Gastrocnemius medialis (tissue), 4 donors: ENCODE results near the gene C20orf204. TPM values are rescaled to one million over a fixed set of nuclear protein-coding genes. Genes with fewer than 3 reads are reported as not detected.

Source experiments
- ATAC-seq, 2 donors: fragments of 150-250 bp; one replicate each; pipeline ENCODE4 v1.9.1; 2016
- DNase-seq, 2 donors: peaks; one replicate each; pipeline ENCODE4 v3.0.0-alpha.2; 2019
- H3K27ac ChIP-seq, 4 donors: fragments of 200-600 bp; sonication (generic); 1 replicate in 1 of 4; 2 replicates in 3 of 4; pipeline ENCODE4 v1.5.1; 2016 to 2018; ENCODE audit warnings: mild to moderate bottlenecking in 2 of 4, moderate library complexity in 1 of 4
- H3K27me3 ChIP-seq, 3 donors: fragments of 200-600 bp; sonication (generic) in 2 of 3; 1 replicate in 1 of 3; 2 replicates in 2 of 3; pipeline versions ENCODE4 v1.5.1 to v1.6.0; 2016 to 2019; ENCODE audit warnings: mild to moderate bottlenecking in 1 of 3, moderate library complexity in 1 of 3
- H3K36me3 ChIP-seq, 2 donors: fragments of 200-600 bp; sonication (generic) in 1 of 2; one replicate each; pipeline ENCODE4 v1.5.1; 2017 to 2018
- H3K4me1 ChIP-seq, 2 donors: fragments of 200-600 bp; sonication (generic) in 1 of 2; one replicate each; pipeline ENCODE4 v1.5.1; 2016 to 2017; ENCODE audit warnings: mild to moderate bottlenecking in 2 of 2
- H3K4me3 ChIP-seq, 4 donors: fragments of 200-600 bp; sonication (generic) in 3 of 4; 1 replicate in 1 of 4; 2 replicates in 3 of 4; pipeline ENCODE4 v1.5.1; 2016 to 2019; ENCODE audit warnings: mild to moderate bottlenecking in 2 of 4
- H3K9me3 ChIP-seq, 3 donors: fragments of 200-600 bp; sonication (generic) in 2 of 3; 1 replicate in 1 of 3; 2 replicates in 2 of 3; pipeline ENCODE4 v1.5.1; 2016 to 2019
- POLR2A ChIP-seq, 2 donors: fragments of 450-650 bp; IDR thresholded peaks; one replicate each; pipeline ENCODE4 v1.6.1; 2017; ENCODE audit warnings: antibody characterized with exemption in 2 of 2, mild to moderate bottlenecking in 2 of 2, moderate library complexity in 2 of 2
- in situ Hi-C, 4 donors: fragments of 200-750 bp; cut with MboI; loops; one replicate each; pipeline versions ENCODE4 v1.15.0 to v1.8.0; 2017; ENCODE audit warnings: low sequenced_read_pairs in 4 of 4
- intact Hi-C: fragments of 100-400 bp; cut with DNase I; formaldehyde crosslinking; loops from one replicate; pipeline ENCODE4 v1.15.1; 2023; ENCODE audit warnings: low total_unique reads
- total RNA-seq, 4 donors: library from RNA; depleted of rRNA; stranded (reverse); fragments of >200 nt; gene quantifications; one replicate each; pipeline versions ENCODE4 v1.1.0 to v1.2.3, GENCODE V29; 2016
- TF ChIP-seq, protein P1 (sequence below), 5 experiments: fragments of 450-650 bp in 3 of 5; fragments of 200-600 bp in 2 of 5; sonication (generic) in 2 of 5; IDR thresholded peaks in 4 of 5; conservative IDR thresholded peaks in 1 of 5; 1 replicate in 4 of 5; 2 replicates in 1 of 5; pipeline ENCODE4 v1.5.1; 2016 to 2019; ENCODE audit warnings: antibody characterized with exemption in 5 of 5, mild to moderate bottlenecking in 3 of 5, moderate library complexity in 3 of 5

The C20orf204 gene, protein sequence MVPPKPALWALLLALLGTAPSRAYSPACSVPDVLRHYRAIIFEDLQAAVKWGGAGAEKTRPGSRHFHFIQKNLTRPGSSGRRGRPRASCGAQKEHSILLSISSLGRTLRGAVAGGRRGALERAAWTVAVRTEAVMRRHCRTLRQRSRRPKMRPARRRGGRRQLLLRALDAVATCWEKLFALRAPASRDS
- under 1 TPM in 3 of 4 donors, not detected in 1; 0.16 to 0.66 (median 0.33) TPM for total RNA-seq

DNA sequence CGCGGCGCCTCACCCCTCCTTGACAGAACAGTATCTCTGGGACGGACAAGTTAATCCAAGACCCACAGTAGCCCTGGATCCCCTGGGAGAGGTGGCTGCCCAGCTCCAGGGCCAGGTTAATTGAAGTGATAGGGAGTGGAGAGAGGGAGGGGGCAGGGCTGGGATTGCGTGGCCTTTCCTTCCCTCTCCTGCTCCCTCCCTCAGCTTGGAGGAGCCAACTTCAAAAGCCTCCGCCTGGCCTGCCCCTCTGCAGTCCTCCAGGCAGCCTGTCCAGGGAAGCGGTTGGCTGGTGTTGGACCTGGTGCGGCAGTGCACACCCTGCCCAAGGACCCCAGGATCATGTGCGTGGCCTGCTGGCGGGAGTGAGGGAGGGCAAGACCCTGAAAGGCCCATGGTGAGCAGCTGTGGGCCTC is at the start of gene C20orf204:
Gene C20orf204 (plus strand): TSS at position 250 of the 413 bp plus-strand sequence. CDS start 142 bp downstream, at position 392.
- Histone ChIP-seq H3K4me3 (no peak within 1 kb of the TSS), H3K36me3 (peaks cover 0 to 28% of the 10 kb centered on the region in 2 donors), H3K4me1 (peaks cover 0 to 8% of the 10 kb centered on the region in 2 donors), H3K27ac (no peak within 1 kb of the TSS), H3K9me3 (no peaks in the 10 kb centered on the region), H3K27me3 (peaks cover 27 to 38% (median 35%) of the 10 kb centered on the region in 3 donors)
- no peak for TF ChIP-seq POLR2A (IDR thresholded peaks at IDR 0.05)
- TF ChIP-seq, protein P1, sequence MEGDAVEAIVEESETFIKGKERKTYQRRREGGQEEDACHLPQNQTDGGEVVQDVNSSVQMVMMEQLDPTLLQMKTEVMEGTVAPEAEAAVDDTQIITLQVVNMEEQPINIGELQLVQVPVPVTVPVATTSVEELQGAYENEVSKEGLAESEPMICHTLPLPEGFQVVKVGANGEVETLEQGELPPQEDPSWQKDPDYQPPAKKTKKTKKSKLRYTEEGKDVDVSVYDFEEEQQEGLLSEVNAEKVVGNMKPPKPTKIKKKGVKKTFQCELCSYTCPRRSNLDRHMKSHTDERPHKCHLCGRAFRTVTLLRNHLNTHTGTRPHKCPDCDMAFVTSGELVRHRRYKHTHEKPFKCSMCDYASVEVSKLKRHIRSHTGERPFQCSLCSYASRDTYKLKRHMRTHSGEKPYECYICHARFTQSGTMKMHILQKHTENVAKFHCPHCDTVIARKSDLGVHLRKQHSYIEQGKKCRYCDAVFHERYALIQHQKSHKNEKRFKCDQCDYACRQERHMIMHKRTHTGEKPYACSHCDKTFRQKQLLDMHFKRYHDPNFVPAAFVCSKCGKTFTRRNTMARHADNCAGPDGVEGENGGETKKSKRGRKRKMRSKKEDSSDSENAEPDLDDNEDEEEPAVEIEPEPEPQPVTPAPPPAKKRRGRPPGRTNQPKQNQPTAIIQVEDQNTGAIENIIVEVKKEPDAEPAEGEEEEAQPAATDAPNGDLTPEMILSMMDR (IDR thresholded peaks at IDR 0.05 in 4 of 5, conservative IDR thresholded peaks at IDR 0.05 in 1 of 5), result no peak
- DNase-seq (no peak), ATAC-seq (no peak)
- intact Hi-C loops, result no loop called here
- in situ Hi-C loops, result no loop called here

DNA sequence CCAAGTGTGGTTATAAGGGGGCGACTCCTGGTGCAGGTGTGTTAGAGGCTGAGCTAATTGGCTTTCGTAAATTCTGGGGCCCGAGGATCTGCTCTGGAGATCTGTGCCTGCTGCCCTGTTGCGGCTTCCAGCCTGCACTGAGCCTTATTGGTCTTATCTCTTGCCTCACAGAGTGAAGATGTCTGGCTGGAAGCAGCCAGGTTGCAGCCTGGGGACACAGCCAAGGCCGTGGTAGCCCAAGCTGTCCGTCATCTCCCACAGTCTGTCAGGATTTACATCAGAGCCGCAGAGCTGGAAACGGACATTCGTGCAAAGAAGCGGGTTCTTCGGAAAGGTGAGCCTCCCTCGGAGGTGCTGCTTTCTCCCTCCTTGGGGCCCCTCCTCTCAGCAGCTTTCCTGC is 35.1 kb upstream of the C20orf204 start:
- Histone ChIP-seq H3K27me3 (no peaks in the 10 kb centered on the region), H3K27ac (peak overlapping the region in 1 of 4 donors; percentile 34), H3K4me1 (no peaks in the 10 kb centered on the region), H3K4me3 (no peak overlapping the region), H3K36me3 (peaks cover 0 to 74% of the 10 kb centered on the region in 2 donors), H3K9me3 (no peaks in the 10 kb centered on the region)
- TF ChIP-seq, protein P1 (IDR thresholded peaks at IDR 0.05 in 4 of 5, conservative IDR thresholded peaks at IDR 0.05 in 1 of 5), result no peak
- no peak for TF ChIP-seq POLR2A (IDR thresholded peaks at IDR 0.05)
- in situ Hi-C loops, result no loop called here
- intact Hi-C loops, result no loop called here
- ATAC-seq (no peak), DNase-seq (no peak)

DNA sequence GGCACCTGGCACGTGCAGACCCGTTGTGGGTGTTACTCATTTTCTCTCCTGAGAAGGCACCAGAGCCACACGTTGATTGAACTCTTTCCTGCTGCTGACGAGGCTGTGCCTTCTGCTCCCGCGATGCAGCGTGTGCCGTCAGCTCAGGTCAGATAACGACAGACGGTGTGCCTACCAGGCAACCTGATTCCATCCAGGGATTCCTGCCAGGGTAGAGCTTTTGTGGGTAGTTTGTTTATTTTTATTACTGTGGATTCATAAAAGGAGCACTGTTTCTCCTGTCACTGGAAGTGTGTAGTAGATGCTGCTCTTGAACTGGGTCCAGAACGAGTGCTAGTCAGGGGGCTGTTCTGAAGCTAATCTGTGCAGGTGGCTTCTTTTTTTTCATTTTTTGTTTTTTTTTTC is 34.4 kb upstream of the C20orf204 start:
- in situ Hi-C loops, result no loop called here

DNA sequence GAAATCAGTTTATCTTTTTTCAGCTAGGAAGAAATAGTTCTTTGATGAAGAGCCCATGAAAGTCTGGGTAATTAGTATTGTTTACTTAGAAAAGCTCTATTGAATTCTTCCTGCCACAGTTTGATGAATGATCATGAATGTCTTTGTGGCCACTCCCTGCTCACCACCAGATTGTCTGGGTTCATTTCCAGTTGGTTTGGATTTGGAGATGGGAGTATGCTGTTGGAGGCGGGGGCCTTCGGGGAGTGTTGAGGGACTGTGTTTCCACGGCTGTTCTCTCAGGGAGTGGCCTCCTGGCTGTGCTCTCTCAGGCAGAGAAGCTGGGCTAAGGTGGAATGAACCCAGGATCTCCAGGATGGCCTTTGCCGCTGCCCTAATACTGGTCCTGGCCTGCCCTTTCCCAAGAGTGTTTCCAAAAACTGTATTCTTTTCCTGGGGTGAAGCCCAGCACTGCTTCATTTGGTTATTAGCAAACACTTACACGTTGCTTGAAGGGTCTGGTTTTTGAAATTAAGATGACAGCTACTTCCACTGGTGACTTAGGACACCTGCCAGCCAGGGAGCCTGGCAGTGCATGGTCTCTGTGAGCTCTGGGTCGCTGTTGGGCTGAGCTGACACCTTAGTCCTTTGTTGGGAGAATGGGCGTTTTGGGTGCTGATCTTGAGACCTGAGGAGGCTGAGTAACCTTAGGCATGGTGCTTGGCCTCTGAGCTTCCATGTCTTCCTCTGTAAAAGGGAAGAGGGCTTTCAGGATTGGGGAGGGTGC is 31.8 kb upstream of the C20orf204 start:
- no peak overlapping the region for H3K4me3 ChIP-seq
- intact Hi-C loops, result no loop called here
- no peaks in the 10 kb centered on the region for H3K27me3 ChIP-seq
- ATAC-seq, result no peak
- in situ Hi-C loops, result no loop called here
- TF ChIP-seq, protein P1 (IDR thresholded peaks at IDR 0.05 in 4 of 5, conservative IDR thresholded peaks at IDR 0.05 in 1 of 5), result no peak
- TF ChIP-seq POLR2A (IDR thresholded peaks at IDR 0.05), result no peak
- no peaks in the 10 kb centered on the region for H3K4me1 ChIP-seq
- DNase-seq, result no peak
- H3K27ac ChIP-seq, result no peak overlapping the region
- no peaks in the 10 kb centered on the region for H3K9me3 ChIP-seq
- peaks cover 0 to 51% of the 10 kb centered on the region in 2 donors for H3K36me3 ChIP-seq

More for the DNA sequence above, 34.4 kb upstream of the C20orf204 start:
- Histone ChIP-seq H3K36me3 (peaks cover 0 to 67% of the 10 kb centered on the region in 2 donors), H3K4me1 (no peaks in the 10 kb centered on the region), H3K9me3 (no peaks in the 10 kb centered on the region), H3K27ac (peak overlapping the region in 1 of 4 donors; percentile 34), H3K27me3 (no peaks in the 10 kb centered on the region), H3K4me3 (no peak overlapping the region)
- peak; percentile 71 to 74 for ATAC-seq
- TF ChIP-seq POLR2A (IDR thresholded peaks at IDR 0.05), result no peak
- TF ChIP-seq, protein P1 (IDR thresholded peaks at IDR 0.05 in 4 of 5, conservative IDR thresholded peaks at IDR 0.05 in 1 of 5), result no peak
- DNase-seq, result no peak
- intact Hi-C loops, result no loop called here
